DND-41 (cell line): ENCODE data around the gene CFAP92.

Source experiments
- ATAC-seq: fragments of 200-7000 bp; cut with Tn5 transposase; 3 replicates; pipeline ENCODE4 v1.9.1; 2021; ENCODE audit warnings: low read depth; ENCODE audit not compliant: insufficient read depth
- DNase-seq: peaks from one replicate; pipeline ENCODE4 v3.0.0-alpha.2; 2020
- H2AFZ ChIP-seq: 2 replicates; pipeline ENCODE4 v1.6.0; 2012; ENCODE audit warnings: low read depth, low read length
- H3K27ac ChIP-seq: 2 replicates; pipeline ENCODE4 v1.5.1; 2012; ENCODE audit warnings: low read length, inconsistent platforms
- H3K27me3 ChIP-seq: fragments of 200-600 bp; sonication (generic); 2 replicates; pipeline ENCODE4 v1.6.0; 2012; ENCODE audit warnings: low read length, mild to moderate bottlenecking, inconsistent platforms; ENCODE audit not compliant: insufficient read depth, poor library complexity
- H3K36me3 ChIP-seq: 2 replicates; pipeline ENCODE4 v1.5.1; 2012; ENCODE audit warnings: low read length, inconsistent platforms; ENCODE audit not compliant: insufficient read depth
- H3K4me1 ChIP-seq: 2 replicates; pipeline ENCODE4 v1.5.1; 2012; ENCODE audit warnings: mild to moderate bottlenecking, low read length; ENCODE audit not compliant: insufficient read depth
- H3K4me2 ChIP-seq: 2 replicates; pipeline ENCODE4 v1.6.0; 2012; ENCODE audit warnings: mild to moderate bottlenecking, moderate library complexity, low read length, inconsistent platforms; ENCODE audit not compliant: insufficient read depth
- H3K4me3 ChIP-seq, 2 experiments: fragments of 200-600 bp in 1 of 2; shearing (Covaris generic) in 1 of 2; 2 replicates each; pipeline ENCODE4 v1.5.1; 2012 to 2016; ENCODE audit warnings: inconsistent platforms in 2 of 2, low read length in 2 of 2, mild to moderate bottlenecking in 2 of 2, low read depth in 1 of 2, moderate library complexity in 1 of 2
- H3K79me2 ChIP-seq: 2 replicates; pipeline ENCODE4 v1.6.0; 2012; ENCODE audit warnings: low read length, inconsistent platforms; ENCODE audit not compliant: insufficient read depth
- H3K9ac ChIP-seq: 2 replicates; pipeline ENCODE4 v1.6.0; 2012; ENCODE audit warnings: low read depth, mild to moderate bottlenecking, inconsistent platforms, low read length, moderate library complexity
- H3K9me3 ChIP-seq: 2 replicates; pipeline ENCODE4 v1.5.1; 2012; ENCODE audit warnings: low read length, moderate library complexity, mild to moderate bottlenecking, inconsistent platforms; ENCODE audit not compliant: insufficient read depth, severe bottlenecking
- H4K20me1 ChIP-seq: 2 replicates; pipeline ENCODE4 v1.6.0; 2012; ENCODE audit warnings: low read length; ENCODE audit not compliant: insufficient read depth
- EZH2 ChIP-seq: IDR thresholded peaks from 3 replicates; pipeline ENCODE4 v1.6.1; 2012; ENCODE audit warnings: borderline replicate concordance, low read depth, mild to moderate bottlenecking, moderate library complexity, low read length, inconsistent platforms; ENCODE audit not compliant: severe bottlenecking
- TF ChIP-seq, protein P1 (sequence below): IDR thresholded peaks from 2 replicates; pipeline ENCODE4 v1.5.1; 2012; ENCODE audit warnings: borderline replicate concordance, low read length, moderate library complexity, mild to moderate bottlenecking; ENCODE audit not compliant: poor library complexity, severe bottlenecking; ENCODE audit errors: extremely low read depth

The CFAP92 gene

GRCh38 chr3:129003578-129004112 is 9.8 kb upstream of the CFAP92 start:
- no peak overlapping the region for H3K9ac ChIP-seq
- no peaks in the 10 kb centered on the region for H3K36me3 ChIP-seq
- no peaks in the 10 kb centered on the region for H3K79me2 ChIP-seq
- H3K4me3 ChIP-seq: no peak overlapping the region
- no peak overlapping the region for H2AFZ ChIP-seq
- H3K27me3 ChIP-seq: no peaks in the 10 kb centered on the region
- TF ChIP-seq EZH2: no peak
- TF ChIP-seq, protein P1, sequence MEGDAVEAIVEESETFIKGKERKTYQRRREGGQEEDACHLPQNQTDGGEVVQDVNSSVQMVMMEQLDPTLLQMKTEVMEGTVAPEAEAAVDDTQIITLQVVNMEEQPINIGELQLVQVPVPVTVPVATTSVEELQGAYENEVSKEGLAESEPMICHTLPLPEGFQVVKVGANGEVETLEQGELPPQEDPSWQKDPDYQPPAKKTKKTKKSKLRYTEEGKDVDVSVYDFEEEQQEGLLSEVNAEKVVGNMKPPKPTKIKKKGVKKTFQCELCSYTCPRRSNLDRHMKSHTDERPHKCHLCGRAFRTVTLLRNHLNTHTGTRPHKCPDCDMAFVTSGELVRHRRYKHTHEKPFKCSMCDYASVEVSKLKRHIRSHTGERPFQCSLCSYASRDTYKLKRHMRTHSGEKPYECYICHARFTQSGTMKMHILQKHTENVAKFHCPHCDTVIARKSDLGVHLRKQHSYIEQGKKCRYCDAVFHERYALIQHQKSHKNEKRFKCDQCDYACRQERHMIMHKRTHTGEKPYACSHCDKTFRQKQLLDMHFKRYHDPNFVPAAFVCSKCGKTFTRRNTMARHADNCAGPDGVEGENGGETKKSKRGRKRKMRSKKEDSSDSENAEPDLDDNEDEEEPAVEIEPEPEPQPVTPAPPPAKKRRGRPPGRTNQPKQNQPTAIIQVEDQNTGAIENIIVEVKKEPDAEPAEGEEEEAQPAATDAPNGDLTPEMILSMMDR: no peak
- no peaks in the 10 kb centered on the region for H3K9me3 ChIP-seq
- DNase-seq: no peak
- no peaks in the 10 kb centered on the region for H4K20me1 ChIP-seq
- H3K27ac ChIP-seq: no peak overlapping the region
- no peak for ATAC-seq
- H3K4me1 ChIP-seq: peaks cover 28% of the 10 kb centered on the region
- no peak overlapping the region for H3K4me2 ChIP-seq

GRCh38 chr3:129002573-129003569 is 9.0 kb upstream of the CFAP92 start:
- no peak overlapping the region for H3K4me3 ChIP-seq
- H3K9ac ChIP-seq: no peak overlapping the region
- DNase-seq (no peak), ATAC-seq (no peak)
- H3K4me1 ChIP-seq: peaks cover 36% of the 10 kb centered on the region
- H3K36me3 ChIP-seq: no peaks in the 10 kb centered on the region
- TF ChIP-seq, protein P1: no peak
- no peak for TF ChIP-seq EZH2
- H2AFZ ChIP-seq: no peak overlapping the region
- no peak overlapping the region for H3K4me2 ChIP-seq
- no peaks in the 10 kb centered on the region for H3K79me2 ChIP-seq
- no peaks in the 10 kb centered on the region for H3K27me3 ChIP-seq
- no peak overlapping the region for H3K27ac ChIP-seq
- H4K20me1 ChIP-seq: no peaks in the 10 kb centered on the region
- H3K9me3 ChIP-seq: no peaks in the 10 kb centered on the region

DNA sequence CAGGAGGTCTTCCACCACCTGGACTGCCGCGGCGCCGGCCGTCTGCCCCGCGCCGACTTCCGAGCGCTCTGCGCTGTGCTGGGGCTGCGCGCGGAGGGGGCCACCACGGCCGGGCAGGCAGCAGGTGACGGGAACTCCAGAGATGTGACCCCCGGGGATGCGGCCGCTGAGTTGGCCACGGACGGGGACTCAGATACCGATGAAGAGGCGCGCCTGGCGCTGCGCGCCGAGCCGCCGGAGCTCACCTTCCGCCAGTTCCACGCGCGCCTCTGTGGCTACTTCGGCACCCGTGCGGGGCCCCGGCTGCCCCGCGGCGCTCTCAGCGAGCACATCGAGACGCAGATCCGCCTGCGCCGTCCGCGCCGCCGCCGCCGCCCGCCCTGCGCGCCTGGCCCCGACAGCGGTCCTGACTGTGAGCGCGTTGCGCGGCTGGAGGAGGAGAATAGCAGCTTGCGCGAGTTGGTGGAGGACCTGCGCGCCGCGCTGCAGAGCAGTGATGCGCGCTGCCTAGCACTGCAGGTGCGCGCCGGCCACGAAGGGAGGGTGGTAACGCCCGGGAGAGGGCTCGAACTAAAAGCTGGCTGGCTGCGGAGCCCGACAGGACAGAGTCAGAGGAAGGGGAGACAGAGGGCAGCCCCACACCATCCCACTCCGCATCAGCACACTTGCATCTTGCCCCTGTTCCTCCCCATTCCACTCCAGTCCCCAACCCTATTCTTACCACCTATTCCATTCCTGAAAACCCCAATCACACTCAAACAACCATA is 8.1 kb upstream of the CFAP92 start:
- H3K4me2 ChIP-seq: no peak overlapping the region
- no peak for ATAC-seq
- TF ChIP-seq EZH2: no peak
- TF ChIP-seq, protein P1: no peak
- no peaks in the 10 kb centered on the region for H3K79me2 ChIP-seq
- no peaks in the 10 kb centered on the region for H3K36me3 ChIP-seq
- no peaks in the 10 kb centered on the region for H4K20me1 ChIP-seq
- peaks cover 44% of the 10 kb centered on the region for H3K4me1 ChIP-seq
- H3K4me3 ChIP-seq: no peak overlapping the region
- no peak overlapping the region for H3K27ac ChIP-seq
- no peak overlapping the region for H2AFZ ChIP-seq
- no peaks in the 10 kb centered on the region for H3K27me3 ChIP-seq
- no peak overlapping the region for H3K9ac ChIP-seq
- H3K9me3 ChIP-seq: no peaks in the 10 kb centered on the region
- DNase-seq: no peak
